Regular cardiac myocyte (primary cell): ENCODE measurements around the gene ZNRF3. TPM values are rescaled to one million over a fixed set of nuclear protein-coding genes. Genes with fewer than 3 reads are reported as not detected.

ENCODE experiments used
- total RNA-seq: library from RNA; depleted of rRNA; stranded (reverse); fragments of >200 nt; gene quantifications from 2 replicates; pipeline ENCODE4 v1.2.3, GENCODE V29; 2014

ZNRF3 gene
- 2.5 and 4.0 TPM in 2 replicates for total RNA-seq

DNA sequence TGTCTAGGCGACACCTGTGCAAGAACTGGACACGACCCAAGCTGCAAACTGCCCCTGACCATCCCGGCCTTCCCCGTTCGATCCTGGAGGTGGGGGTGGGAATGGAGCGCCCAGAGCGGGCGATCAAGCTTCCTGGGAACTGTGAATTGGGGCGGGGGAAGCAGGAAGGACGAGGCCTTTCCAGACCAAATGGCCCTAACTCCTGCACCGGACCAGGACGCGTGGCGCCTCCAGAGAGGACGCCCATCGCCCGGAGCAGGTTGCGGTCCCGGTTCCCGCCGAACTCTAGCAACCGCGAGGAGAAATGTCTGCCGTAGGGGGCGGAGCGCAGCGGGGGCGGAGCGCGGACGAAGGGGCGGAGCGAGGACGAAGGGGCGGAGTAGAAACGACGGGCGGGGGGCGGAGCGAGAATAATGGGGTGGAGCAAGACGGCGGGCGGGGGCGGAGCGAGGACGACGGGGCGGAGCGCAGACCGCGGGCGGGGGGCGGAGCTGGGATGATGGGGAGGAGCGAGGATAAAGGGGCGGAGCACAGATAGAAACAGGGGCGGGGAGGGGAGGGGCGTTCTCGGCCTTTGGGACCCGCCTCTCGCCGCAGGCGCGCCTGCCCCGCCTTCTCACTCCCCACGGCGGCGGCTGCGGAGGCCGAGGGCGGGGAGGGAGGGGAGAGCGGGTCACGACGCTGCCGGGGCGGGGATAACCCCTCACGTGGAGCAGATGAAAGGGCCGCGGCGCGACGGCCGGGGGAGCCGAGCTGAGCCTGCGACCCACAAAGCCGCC, at the start of gene ZNRF3:
ZNRF3 (plus strand) TSS at position 695 of the 779 bp plus-strand sequence. CDS start 195 bp downstream, outside the sequence.

DNA sequence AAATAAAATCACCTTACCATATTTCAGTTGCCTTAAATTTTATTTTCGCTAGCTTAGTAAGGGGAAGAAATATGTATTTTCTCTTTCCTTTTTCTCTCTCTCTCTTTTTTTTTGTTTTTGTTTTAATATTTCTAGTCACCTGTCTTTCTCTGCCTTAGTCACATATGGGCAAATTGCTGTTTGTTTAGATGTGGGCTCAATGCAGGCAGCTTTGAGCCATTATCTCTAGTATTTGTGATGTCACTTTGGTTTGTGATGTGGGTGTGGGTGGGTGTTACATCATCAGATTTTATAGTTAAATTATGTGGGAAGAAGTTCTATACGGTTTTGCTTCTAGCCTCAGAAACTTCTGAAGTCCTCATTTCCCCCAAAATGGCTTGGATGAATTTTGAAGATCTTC, 178.4 kb downstream of the ZNRF3 start, which contains the start of gene C22orf31:
C22orf31 (minus strand) TSS at position 59 of the 400 bp plus-strand sequence; CDS start at position 20, 39 bp downstream.

DNA sequence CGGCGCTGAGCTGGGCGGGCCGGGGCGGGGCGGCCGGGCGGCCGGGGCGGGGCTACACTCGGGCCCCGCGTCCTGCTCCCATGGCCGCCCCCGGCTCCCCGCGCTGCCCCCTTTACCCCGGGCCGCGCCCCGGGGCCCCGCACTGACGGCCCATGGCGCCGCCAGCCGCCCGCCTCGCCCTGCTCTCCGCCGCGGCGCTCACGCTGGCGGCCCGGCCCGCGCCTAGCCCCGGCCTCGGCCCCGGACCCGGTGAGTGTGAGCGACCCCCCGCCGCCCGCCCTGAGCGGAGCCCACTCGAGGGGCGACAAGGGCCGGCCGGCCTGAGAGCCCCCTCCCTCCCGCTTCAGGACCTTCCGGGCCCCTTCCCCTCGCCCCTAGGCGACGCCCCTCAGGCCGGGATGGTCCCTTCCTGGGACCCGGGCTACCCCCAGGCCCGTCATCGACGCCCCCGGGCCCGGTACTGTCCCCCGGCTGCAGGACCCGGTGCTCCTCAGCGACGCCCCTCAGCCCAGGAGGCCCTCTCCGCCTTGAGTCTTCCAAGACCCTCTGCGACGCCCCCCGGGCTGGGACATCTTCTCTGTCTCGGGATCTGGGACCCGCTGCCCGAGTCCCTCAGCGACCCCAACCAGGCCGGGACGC, 189.7 kb downstream of the ZNRF3 start, which contains the start of gene KREMEN1:
KREMEN1 (plus strand) TSS at position 57 of the 639 bp plus-strand sequence; CDS start at position 153, 96 bp downstream.

Other genes starting within 250 kb of the ZNRF3 start
- gene TTC28, start 203.7 kb upstream of the ZNRF3 start, total RNA-seq = 11.1 and 20.3 TPM in 2 replicates
- gene CHEK2, start 141.8 kb upstream of the ZNRF3 start, total RNA-seq = 16.5 and 20.3 TPM in 2 replicates
- 13.8 and 16.5 TPM in 2 replicates for gene HSCB, start 141.5 kb upstream of the ZNRF3 start, total RNA-seq
- 17.8 and 20.7 TPM in 2 replicates for gene CCDC117, start 110.9 kb upstream of the ZNRF3 start, total RNA-seq
- gene XBP1, start 83.0 kb upstream of the ZNRF3 start, total RNA-seq = 186 and 192 TPM in 2 replicates
- not detected in 2 replicates for gene C22orf31, start 178.3 kb downstream of the ZNRF3 start, total RNA-seq
- gene KREMEN1, start 189.5 kb downstream of the ZNRF3 start, total RNA-seq = 1.3 and 3.4 TPM in 2 replicates